ENCODE data around the gene MDFIC2. TPM values are rescaled to one million over a fixed set of nuclear protein-coding genes. Genes with fewer than 3 reads are reported as not detected.

The MDFIC2 gene
- total and polyA plus RNA-seq, 4 donors, result not detected

DNA sequence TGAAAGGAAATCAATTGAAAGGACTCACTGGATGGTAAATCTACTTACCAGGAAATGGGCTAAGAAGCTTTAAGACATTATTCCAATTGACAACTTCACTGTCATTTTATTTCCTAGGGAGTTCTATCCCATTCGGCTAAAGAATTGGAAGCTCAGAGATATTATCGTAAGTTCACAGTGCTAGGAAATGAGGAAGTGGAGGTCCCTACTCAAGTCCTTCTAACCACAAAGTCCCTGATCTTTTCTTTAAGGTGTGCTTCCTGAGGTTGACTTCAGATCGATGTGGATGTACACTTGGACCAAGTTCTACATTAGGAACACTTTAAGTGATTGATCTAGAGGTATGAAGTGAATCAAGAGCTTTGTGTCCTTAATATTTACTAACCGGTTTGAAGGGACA is 63.6 kb downstream of the MDFIC2 start (continued):
- TF ChIP-seq, protein P1, sequence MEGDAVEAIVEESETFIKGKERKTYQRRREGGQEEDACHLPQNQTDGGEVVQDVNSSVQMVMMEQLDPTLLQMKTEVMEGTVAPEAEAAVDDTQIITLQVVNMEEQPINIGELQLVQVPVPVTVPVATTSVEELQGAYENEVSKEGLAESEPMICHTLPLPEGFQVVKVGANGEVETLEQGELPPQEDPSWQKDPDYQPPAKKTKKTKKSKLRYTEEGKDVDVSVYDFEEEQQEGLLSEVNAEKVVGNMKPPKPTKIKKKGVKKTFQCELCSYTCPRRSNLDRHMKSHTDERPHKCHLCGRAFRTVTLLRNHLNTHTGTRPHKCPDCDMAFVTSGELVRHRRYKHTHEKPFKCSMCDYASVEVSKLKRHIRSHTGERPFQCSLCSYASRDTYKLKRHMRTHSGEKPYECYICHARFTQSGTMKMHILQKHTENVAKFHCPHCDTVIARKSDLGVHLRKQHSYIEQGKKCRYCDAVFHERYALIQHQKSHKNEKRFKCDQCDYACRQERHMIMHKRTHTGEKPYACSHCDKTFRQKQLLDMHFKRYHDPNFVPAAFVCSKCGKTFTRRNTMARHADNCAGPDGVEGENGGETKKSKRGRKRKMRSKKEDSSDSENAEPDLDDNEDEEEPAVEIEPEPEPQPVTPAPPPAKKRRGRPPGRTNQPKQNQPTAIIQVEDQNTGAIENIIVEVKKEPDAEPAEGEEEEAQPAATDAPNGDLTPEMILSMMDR (IDR thresholded peaks at IDR 0.05; ENCODE audit: low read depth, low read length, missing input control), result no peak
- TF ChIP-seq NR2F2 (IDR thresholded peaks at IDR 0.05) (no peak), FOXA1 (IDR thresholded peaks at IDR 0.05) (no peak), JUND (IDR thresholded peaks at IDR 0.05) (no peak), RAD21 (IDR thresholded peaks at IDR 0.05) (no peak), HNF4A (conservative IDR thresholded peaks at IDR 0.05) (no peak), ZBTB33 (IDR thresholded peaks at IDR 0.05) (no peak), FOXA2 (IDR thresholded peaks at IDR 0.05) (no peak)

GRCh38 chr3:70247955-70248354 is 64.5 kb downstream of the MDFIC2 start:
- DNase-seq (ENCODE audit: low spot score), result no peak
- H3K36me3 ChIP-seq (ENCODE audit: control insufficient read depth in 4 of 4, insufficient read depth in 3 of 4, low read depth in 1 of 4, low read length in 3 of 4), result no peaks in the 10 kb centered on the region
- H3K9me3 ChIP-seq (ENCODE audit: control insufficient read depth in 4 of 4, low read length in 3 of 4), result no peaks in the 10 kb centered on the region
- whole genome bisulfite sequencing, result 78% methylated on average over 2 of the region's 2 CpGs
- no peak overlapping the region for H3K9ac ChIP-seq (ENCODE audit: low read depth in 1 of 2, low read length in 2 of 2)
- no peaks in the 10 kb centered on the region for H3K27me3 ChIP-seq (ENCODE audit: control insufficient read depth in 4 of 4, insufficient read depth in 4 of 4, low read length in 3 of 4)
- H3K27ac ChIP-seq (ENCODE audit: low read depth in 1 of 2, low read length in 2 of 2), result no peak overlapping the region
- TF ChIP-seq, protein P2, sequence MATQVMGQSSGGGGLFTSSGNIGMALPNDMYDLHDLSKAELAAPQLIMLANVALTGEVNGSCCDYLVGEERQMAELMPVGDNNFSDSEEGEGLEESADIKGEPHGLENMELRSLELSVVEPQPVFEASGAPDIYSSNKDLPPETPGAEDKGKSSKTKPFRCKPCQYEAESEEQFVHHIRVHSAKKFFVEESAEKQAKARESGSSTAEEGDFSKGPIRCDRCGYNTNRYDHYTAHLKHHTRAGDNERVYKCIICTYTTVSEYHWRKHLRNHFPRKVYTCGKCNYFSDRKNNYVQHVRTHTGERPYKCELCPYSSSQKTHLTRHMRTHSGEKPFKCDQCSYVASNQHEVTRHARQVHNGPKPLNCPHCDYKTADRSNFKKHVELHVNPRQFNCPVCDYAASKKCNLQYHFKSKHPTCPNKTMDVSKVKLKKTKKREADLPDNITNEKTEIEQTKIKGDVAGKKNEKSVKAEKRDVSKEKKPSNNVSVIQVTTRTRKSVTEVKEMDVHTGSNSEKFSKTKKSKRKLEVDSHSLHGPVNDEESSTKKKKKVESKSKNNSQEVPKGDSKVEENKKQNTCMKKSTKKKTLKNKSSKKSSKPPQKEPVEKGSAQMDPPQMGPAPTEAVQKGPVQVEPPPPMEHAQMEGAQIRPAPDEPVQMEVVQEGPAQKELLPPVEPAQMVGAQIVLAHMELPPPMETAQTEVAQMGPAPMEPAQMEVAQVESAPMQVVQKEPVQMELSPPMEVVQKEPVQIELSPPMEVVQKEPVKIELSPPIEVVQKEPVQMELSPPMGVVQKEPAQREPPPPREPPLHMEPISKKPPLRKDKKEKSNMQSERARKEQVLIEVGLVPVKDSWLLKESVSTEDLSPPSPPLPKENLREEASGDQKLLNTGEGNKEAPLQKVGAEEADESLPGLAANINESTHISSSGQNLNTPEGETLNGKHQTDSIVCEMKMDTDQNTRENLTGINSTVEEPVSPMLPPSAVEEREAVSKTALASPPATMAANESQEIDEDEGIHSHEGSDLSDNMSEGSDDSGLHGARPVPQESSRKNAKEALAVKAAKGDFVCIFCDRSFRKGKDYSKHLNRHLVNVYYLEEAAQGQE (IDR thresholded peaks at IDR 0.05), result no peak
- no peak for TF ChIP-seq YY1 (IDR thresholded peaks at IDR 0.05)
- TF ChIP-seq, protein P1 (IDR thresholded peaks at IDR 0.05; ENCODE audit: low read depth, low read length, missing input control), result no peak
- TF ChIP-seq RXRA (IDR thresholded peaks at IDR 0.05), result no peak
- no peak for TF ChIP-seq JUND (IDR thresholded peaks at IDR 0.05)
- TF ChIP-seq FOXA1 (IDR thresholded peaks at IDR 0.05), result no peak
- H3K4me1 ChIP-seq (ENCODE audit: control insufficient read depth in 4 of 4, insufficient read depth in 4 of 4, low read length in 3 of 4), result no peaks in the 10 kb centered on the region
- H3K4me3 ChIP-seq (ENCODE audit: low read depth in 1 of 3, low read length in 3 of 3), result no peak overlapping the region
